Activated CD8-positive, alpha-beta memory T cell treated with anti-CD3 and anti-CD28 coated beads for 48 hours (primary cell): Measurements from ENCODE around the gene LMTK3.
"Not testable (repeated sequence)": the region's sequence is repeated elsewhere in the genome, so short reads cannot be mapped to it uniquely, and the experiment has no call there.

Experiments used
- DNase-seq, 3 experiments: peaks; one replicate each; pipeline ENCODE4 v3.0.0-alpha.2; 2020; ENCODE audit warnings: low read depth in 2 of 3, low spot score in 2 of 3

LMTK3 gene

DNA sequence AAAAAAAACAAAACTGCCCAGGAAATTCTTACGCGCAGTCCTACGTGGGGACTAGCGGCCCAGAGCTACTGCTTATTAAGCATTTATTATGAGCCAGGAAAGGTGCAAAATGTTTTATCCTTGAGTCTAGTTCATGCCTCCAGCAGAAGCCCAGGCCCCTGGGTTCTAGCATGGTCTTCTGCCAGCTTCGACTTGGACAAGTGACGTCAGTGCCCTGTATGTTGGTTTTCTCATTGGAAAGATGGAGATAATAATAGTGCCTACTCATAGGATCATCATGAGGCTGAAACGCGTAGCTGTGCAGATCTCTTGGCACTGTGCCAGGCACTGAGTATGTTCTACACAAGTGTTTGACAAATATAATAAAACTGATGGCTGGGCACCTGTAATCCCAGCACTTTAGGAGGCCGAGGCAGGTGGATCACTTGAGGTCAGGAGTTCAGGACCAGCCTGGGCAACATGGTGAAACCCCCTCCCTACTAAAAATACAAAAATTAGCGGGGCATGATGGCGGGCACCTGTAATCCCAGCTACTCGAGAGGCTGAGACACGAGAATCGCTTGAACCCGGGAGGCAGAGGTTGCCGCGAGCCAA is 28.0 kb upstream of the LMTK3 start:
- no peak for DNase-seq

DNA sequence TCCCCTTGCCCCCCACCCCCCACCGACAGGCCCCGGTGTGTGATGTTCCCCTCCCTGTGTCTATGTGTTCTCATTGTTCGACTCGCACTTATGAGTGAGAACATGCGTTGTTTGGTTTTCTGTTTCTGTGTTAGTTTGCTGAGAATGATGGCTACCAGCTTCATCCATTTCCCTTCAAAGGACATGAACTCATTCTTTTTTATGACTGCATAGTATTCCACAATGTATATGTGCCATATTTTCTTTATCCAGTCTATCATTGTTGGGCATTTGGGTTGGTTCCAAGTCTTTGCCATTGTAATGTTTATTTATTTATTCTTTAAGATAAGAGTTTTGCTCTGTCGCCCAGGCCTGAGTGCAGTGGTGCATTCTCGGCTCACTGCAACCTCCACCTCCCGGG is 26.4 kb upstream of the LMTK3 start:
- DNase-seq, result not testable (repeated sequence)

DNA sequence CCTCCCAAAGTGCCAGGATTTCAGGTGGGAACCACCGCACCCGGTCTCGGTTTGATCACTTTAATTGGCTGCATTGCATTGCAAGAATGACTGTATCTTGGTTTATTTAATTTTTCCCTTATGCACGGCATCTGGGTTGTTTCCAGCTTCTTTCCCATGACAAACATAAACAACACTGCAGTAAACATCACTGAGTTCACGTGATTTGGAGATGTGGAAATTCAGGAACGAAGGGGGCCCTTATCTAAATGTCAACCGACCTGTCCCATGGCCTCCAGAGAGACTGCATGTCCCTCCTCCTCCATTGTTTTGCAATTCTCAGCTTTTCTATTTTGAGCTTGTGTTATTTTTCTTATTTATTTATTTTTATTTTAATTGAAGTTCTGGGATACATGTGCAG is 25.9 kb upstream of the LMTK3 start:
- DNase-seq, result no peak

DNA sequence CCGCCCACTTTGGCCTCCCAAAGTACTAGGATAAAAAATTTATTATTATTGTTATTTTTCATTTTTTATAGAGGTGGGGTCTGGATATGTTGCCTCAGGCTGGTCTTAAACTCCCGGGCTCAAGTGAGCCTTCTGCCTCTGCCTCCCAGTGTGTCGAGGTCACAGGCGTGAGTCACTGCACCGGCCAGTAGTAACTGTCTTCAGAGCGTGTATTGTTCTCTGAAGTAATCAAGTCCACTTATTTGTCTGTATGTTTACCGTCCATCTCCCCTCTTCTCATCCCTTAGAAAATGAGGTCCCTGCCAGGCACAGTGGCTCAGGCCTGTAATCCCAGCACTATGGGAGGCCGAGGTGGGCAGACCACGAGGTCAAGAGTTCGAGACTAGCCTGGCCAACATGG is 22.1 kb upstream of the LMTK3 start:
- DNase-seq, result no peak

DNA sequence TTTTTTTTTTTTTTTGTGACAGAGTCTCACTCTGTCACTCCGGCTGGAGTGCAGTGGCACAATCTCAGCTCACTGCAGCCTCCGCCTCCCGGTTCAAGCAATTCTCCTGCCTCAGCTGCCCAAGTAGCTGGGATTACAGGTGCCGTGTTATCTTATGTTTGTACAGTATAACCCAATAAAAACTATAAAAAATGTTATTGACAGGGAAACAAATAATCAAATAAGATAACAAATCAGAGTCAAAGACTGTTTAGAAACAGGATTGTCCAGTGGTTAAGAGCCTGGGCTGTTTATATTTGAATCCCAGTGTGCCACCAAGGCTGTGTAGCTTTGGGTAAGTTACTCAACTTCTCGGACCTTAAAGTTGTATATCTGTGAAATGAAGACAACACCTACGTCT is 19.1 kb upstream of the LMTK3 start:
- DNase-seq, result no peak

DNA sequence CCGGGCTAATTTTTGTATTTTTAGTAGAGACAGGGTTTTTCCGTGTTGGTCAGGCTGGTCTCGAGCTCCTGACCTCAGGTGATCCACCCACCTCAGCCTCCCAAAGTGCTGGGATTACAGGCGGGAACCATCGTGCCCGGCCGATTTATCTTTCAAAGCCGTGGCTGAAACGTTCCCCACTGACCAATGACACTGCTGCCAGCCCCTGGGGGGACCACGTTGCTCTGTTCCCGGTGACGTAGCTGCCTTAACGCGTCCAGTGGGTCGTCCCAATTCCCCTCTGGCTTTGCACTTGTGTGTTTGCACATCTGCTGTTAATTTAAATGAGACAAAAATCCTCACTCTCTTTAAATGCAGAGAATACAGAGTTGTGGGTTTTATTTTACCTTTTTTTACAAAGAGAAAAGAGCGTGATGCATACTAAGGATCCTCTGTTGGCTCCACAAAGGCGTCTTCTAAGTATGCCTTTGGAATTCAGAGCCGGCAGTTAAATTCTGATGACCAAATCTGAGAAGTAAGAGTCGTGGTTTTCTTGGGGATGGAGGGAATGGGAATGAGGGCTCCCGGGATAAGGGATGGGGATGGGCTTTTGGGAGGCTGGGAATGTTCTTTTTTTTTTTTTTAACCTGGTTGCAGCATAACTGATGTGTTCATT is 18.6 kb upstream of the LMTK3 start:
- no peak for DNase-seq

DNA sequence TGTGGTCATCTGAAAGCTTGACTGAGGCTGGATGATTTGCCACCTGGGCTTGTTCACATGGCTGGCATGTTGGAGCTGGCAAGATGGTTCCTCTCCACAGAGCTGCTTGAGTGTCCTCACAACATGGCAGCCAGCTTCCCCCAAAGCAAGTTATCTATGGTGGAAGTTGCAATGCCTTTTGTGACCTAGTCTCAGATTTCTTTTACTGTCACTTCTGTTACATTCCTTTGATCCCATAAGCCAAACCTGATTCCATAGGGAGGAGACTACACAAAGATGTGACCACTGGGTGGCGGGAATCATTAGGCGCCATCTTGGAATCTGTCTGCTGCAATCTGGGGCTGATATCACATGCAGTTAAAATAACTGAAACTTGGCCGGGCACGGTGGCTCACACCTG is 17.5 kb upstream of the LMTK3 start:
- DNase-seq, result no peak

DNA sequence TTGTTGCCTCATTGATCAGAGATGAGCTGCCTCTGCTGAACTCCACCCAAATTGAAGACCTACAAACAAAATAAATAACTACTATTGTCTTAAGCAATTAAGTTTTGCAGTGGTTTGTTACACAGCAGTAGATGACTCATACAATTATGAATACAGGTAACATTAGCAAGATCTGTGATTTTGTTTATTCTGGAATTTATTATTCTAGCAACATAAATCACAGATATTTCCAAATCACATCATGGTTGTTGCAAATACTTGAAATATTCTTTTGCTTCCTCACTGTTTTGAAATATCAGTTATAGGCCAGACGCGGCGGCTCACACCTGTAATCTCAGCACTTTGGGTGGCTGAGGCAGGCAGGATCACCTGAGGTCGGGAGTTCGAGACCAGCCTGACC is 13.1 kb upstream of the LMTK3 start:
- no peak for DNase-seq

DNA sequence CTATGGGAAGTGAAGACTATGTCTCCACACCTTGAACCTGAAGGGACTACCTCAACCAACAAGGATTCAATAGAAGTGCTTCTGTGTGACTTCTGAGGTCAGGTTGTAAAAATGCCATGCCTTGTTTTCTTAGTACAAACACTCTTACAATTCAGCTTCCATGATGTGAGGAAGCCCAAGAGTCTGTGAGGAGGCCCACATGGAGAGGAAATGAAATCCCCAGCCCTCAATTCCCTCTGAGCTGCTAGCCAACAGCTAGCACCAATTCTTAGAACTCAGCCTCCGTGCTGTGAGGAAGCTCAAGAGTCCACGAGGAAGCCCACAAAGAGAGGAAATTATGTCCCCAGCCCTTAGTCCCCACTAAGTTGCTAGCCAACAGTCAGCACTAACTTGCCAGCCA is 12.6 kb upstream of the LMTK3 start:
- DNase-seq, result no peak

DNA sequence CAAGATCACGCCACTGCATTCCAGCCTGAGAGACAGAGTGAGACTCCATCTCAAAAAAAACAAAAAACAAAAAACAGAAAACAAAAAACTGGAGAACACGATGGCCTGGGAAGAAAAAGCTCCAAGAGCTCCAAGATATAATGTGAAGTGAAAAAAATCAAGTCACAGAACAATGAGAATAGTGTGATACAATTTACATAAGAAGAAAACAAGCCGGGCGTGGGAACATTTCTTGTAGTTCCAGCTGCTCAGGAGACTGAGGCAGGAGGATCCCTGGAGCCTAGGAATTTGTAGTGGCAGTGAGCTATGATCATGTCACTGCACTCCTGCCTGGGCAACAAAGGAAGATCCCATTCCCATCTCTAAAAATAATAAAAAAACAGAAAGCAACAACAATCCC is 8.5 kb upstream of the LMTK3 start:
- no peak for DNase-seq

DNA sequence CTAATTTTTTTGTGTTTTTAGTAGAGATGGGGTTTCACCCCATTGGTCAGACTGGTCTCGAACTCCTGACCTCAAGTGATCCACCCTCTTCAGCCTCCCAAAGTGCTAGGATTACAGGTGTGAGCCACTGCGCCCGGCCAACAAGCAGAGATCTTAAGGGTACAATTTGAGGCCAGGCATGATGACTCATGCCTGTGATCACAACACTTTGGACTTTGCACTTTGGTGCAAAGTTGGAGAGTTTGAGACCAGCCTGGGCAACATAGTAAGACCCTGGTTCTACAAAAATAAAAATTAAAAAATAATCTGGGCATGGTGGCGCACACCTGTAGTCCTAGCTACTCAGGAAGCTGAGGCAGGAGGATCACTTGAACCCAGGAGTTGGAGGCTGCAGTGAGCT is 7.8 kb upstream of the LMTK3 start:
- not testable (repeated sequence) for DNase-seq

DNA sequence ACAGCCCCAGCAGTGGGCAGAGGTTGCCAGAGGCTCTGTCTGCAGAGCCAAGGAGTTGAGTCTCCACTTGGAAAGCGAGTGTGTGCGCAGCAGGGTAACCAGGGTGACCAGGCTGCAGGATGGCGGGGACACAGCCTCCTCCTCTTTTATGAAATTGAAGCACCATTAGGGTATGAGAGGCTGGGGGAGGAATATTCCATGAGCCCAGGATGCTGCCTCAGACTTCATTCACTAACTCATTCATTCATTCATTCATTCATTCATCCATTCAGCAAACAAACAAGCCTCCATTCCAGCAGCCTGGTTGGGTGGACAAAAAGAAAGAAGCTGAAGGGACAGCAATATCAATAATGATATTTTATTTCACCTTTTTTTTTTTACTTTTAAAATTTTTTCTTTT is 6.6 kb upstream of the LMTK3 start:
- DNase-seq, result no peak

DNA sequence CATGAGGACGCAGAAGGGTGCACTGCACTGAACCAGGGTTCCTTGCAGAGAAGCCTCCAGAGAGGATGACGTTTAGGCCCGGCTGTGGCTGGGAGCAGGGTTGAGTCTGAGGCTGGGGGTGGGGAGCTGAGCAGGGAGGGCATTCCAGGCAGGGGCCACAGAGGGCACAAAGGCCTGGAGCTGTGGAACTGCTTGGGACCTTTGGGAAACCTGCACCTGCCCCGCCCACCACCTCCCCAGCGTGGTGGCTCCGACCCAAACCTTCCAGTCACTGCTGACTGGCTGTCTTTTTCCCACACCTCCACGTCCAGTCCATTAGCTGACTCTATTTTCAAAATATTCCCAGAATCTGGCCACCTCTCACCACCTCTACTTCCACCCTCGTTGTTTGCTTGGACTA is 4.9 kb upstream of the LMTK3 start:
- DNase-seq, result no peak

DNA sequence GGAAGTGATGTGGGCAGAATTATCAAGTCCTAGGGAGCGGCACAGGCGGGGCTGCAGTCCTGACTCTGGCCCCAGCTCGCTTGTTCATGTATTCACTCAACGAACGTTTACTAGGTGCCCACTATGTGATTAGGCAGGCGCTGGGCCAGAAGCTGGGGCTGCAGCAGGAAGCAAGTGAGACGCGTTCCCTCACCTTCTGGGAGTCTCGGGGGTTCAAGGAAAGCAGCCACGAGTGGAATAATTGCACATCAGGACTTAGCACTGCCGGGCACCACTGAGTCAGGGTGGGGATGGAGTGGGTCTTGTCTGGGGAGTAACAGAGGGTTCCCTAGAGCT is 2.5 kb upstream of the LMTK3 start:
- DNase-seq, result no peak

DNA sequence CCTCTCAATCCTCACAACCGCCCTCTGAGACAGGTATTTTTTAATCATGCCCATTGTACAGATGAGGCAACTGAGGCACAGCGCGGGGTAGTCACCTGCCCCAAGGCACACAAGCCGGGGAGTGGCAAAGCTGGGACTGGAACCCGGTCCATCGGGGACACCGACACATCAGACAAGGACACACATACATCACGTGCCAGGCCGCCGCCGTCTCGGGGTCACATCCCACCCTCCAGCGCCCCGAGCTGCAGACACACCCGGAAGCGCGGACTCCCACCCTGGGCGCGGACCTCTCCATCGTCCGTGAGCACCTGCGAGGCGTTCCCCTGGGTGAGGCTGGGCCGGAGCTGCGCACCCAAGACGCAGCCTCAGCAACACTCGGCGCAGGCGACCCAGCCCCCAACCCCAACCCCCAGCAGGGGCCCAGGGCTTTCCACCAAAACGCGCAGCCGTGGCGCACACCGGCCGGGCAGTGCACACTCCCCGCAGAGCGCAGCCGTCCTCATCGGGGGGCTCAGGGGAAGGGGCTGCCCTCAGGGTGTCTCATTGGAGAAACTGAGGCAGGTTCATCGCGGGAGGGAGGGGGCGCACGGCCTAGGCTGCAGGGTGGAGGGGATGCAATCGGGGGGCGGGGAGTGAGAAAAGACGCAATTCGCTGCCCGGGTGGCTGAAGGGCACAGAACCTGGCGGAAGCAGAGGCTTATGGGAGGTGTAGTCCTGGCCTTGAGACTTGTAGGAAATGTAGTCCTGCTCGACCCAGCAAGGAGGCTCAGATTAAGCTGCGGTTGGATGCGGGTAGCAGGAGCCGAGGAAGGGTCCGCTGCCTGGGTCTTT is 1.9 kb upstream of the LMTK3 start:
- DNase-seq, result peak in 1 of 3 experiments; percentile 43

DNA sequence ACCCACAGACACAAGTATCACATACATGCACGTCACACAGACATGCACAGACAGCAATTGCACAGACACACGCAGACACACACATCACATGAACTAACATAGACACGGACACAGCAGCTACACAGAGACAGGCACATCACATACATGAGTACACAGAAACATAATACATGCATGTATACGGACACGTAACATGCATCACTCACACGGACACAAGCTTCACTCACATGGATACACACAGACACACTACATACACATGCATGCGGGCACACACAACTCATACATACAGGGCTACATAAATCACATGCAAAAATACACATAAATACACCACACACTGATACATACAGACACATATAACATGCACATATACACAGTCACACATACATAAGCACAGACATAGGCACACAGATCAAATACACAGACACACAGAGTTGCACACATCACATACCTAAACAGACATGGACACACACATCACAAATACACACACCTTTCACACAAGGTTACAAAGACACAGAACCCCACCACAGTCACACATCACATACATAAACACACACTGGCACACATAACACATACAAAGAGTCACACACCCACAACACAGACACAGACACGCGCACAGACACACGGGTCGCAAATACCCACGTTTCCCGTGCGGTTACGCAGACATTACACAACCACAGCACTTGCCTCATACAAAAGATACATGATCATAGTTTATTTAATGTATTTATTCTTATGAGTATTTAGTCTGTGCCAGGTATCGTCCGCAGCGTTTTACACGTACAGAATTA is 1.1 kb upstream of the LMTK3 start:
- no peak for DNase-seq

DNA sequence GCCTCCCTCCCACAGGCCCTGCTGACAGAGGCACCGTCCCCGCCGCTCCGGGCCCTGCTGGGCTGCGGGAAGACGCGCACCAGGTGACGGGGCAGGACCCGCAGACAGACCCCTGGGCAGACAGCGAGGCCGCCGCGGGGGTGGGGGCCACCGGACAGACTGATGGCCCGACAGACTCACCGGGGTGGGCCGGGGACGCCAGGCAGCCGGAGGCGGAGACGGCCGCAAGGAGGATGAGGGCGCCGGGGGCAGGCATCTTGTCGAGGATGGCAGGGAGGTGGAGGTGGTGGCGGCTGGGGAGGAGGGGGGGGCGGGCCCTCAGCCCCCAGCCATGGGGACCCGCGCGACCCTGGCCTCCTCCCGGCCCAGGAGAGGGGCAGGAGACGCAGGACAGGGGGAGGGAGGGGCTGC is 309 bp downstream of the LMTK3 start:
- DNase-seq, result no peak

DNA sequence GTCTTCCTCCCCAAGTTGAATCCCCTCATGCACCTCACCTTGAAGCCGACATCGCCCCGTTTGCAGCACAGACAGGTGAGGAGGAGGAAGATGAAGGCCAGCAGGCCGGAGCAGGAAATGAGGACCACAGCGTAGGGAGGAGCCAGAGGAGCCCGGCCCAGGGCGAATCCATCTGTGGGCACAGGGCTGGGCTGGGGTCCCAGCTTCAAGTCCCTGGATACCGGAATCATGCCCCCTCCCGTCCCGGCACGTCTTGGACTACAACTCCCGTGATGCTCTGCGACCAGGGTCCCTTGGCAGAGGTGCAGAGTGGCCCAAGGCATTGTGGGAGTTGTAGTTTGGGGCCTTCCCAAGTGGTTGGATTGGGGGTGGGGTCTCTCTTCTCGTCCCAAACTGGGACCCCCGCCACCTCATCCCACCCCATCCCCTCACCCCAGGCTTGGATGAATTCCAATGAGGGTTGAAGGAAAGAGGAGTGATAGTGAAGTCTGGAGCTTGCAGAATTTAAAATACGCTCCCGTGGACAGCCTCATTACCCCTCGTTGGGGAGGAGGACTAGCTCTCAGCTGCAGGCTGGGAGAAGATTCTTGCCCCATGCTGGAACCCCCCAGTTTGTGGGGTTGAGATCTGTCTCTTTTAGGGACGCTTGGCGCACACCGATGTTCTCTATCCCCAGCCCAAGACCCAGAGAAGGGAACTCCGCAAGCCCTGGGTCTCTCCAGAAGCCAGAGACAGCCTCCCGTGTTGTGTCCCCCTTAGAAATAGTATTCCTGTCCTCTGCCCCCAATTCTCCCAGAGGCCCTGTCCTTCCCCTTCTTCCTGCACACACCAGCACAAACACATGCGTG is 990 bp downstream of the LMTK3 start:
- peak in 1 of 3 experiments; percentile 49 for DNase-seq

DNA sequence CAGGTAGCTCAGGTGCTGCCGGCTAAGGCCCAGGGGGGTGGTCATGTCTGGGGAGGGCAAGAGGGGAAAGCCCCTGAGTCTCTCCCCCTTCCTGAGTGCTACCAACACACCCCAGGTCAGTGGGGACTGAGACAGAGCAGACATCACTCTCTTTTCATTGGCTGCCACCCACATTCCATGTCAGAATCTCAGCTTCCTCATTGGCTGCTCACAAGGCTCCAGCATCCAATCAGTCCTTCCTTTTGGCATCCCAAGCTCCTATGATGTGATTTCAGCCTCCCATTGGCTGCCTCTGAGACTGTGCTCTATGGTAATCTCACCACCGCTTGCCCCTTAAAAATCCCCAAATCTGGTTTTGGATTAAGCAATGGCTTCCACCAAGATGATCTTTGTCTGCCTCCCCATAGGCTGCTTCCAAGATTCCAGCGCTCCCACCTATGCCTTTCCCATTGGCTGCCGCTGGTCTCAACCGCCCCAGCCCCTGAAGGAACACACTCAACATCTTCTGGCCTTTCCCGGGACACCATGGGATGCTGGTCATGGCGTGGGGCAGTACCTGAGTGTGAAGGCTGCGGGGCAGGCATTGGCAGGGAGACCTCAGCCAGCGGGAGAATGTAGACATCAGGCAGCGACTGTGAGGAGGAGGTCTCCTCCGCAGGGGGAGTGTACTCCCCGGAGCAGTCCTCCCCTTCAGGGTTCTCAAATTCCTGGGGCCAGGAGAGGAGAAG is 2.0 kb downstream of the LMTK3 start:
- no peak for DNase-seq

DNA sequence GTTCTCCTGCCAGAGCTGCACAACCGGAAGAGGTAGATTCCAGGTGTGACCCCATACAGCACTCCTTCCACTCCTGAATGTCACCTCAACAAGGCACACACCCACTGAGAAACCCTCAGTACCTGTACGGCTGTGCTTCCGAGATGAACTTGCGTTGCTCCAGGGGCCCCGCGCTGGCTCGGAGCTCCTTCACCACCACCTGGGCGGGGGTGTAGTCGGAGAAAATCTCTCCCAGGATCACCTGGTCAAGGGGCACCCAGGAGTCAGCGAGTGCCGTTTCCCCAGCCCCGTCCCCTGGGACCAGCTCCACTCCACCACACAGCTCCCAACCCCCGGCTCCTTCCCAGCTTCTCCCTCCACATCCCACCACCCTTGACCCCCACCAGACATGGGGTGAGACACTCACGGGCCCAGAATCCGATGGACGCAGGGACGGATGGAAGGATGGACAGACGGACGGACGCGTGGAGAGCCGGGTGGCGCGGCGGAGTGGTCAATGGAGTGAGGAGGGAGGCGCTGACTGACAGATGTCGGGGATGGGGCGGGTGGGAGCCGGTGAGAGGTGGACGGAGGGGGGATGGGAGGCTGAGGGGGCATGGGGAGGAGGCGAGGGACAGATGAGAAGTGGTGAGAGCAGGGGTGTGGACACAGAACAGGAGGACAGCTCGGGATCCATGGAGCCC is 2.8 kb downstream of the LMTK3 start:
- no peak for DNase-seq
